GM11168 (cell line): ENCODE results near the gene MBOAT1.
"Not testable (repeated sequence)": the region's sequence is repeated elsewhere in the genome, so short reads cannot be mapped to it uniquely, and the experiment has no call there.

Experiments
- in situ Hi-C: fragments of 300-500 bp; cut with MboI; formaldehyde crosslinking; loops from one replicate; pipeline ENCODE4 v1.12.0; 2022; ENCODE audit warnings: low sequenced_read_pairs; ENCODE audit not compliant: unreplicated experiment

The MBOAT1 gene

GRCh38 chr6:20173833-20174792 lies 38.2 kb downstream of the MBOAT1 start:
- in situ Hi-C loops: no loop called here

- in situ Hi-C loops: no loop called here
Measured at GRCh38 chr6:20172842-20173456, 39.3 kb downstream of the MBOAT1 start.

GRCh38 chr6:20170455-20171148 lies 41.7 kb downstream of the MBOAT1 start:
- in situ Hi-C loops: no loop called here

- in situ Hi-C loops: no loop called here
Measured at GRCh38 chr6:20169786-20170185, 42.5 kb downstream of the MBOAT1 start.

GRCh38 chr6:20169119-20169557 lies 43.1 kb downstream of the MBOAT1 start:
- in situ Hi-C loops: no loop called here

- in situ Hi-C loops: no loop called here
Measured at GRCh38 chr6:20168690-20169089, 43.6 kb downstream of the MBOAT1 start.

- in situ Hi-C loops: no loop called here
Measured at GRCh38 chr6:20167601-20168000, 44.7 kb downstream of the MBOAT1 start.

GRCh38 chr6:20166210-20166609 lies 46.1 kb downstream of the MBOAT1 start:
- in situ Hi-C loops: no loop called here

- in situ Hi-C loops: no loop called here
Measured at GRCh38 chr6:20162515-20162914, 49.8 kb downstream of the MBOAT1 start.

- in situ Hi-C loops: no loop called here
Measured at GRCh38 chr6:20160541-20161283, 51.6 kb downstream of the MBOAT1 start.

- in situ Hi-C loops: no loop called here
Measured at GRCh38 chr6:20159781-20160540, 52.3 kb downstream of the MBOAT1 start.

- in situ Hi-C loops: no loop called here
Measured at GRCh38 chr6:20159098-20159497, 53.2 kb downstream of the MBOAT1 start.

GRCh38 chr6:20158676-20159075 lies 53.6 kb downstream of the MBOAT1 start:
- in situ Hi-C loops: no loop called here

- in situ Hi-C loops: no loop called here
Measured at GRCh38 chr6:20156824-20157223, 55.4 kb downstream of the MBOAT1 start.

- in situ Hi-C loops: no loop called here
Measured at GRCh38 chr6:20154753-20155152, 57.5 kb downstream of the MBOAT1 start.

GRCh38 chr6:20153194-20153593 lies 59.1 kb downstream of the MBOAT1 start:
- in situ Hi-C loops: no loop called here

- in situ Hi-C loops: no loop called here
Measured at GRCh38 chr6:20148433-20148832, 63.8 kb downstream of the MBOAT1 start.

- in situ Hi-C loops: no loop called here
Measured at GRCh38 chr6:20147469-20147868, 64.8 kb downstream of the MBOAT1 start.

- in situ Hi-C loops: not testable (repeated sequence)
Measured at GRCh38 chr6:20146831-20147230, 65.4 kb downstream of the MBOAT1 start.
